IgD-negative memory B cell (primary cell): Measurements from ENCODE around the gene MRPS35. TPM values are rescaled to one million over a fixed set of nuclear protein-coding genes. Genes with fewer than 3 reads are reported as not detected.

ENCODE experiments used
- H3K27ac Mint-ChIP-seq, 3 donors: one replicate each; pipeline ENCODE4 v1.8.0; 2020 to 2022; ENCODE audit warnings: mild to moderate bottlenecking in 3 of 3, mixed read lengths in 3 of 3, moderate library complexity in 1 of 3
- H3K27me3 Mint-ChIP-seq: one replicate; pipeline ENCODE4 v1.8.0; 2021; ENCODE audit warnings: mixed read lengths
- H3K36me3 Mint-ChIP-seq: one replicate; pipeline ENCODE4 v1.8.0; 2020; ENCODE audit warnings: mild to moderate bottlenecking, mixed read lengths
- H3K4me1 Mint-ChIP-seq, 3 donors: one replicate each; pipeline ENCODE4 v1.8.0; 2020 to 2022; ENCODE audit warnings: mixed read lengths in 3 of 3, mild to moderate bottlenecking in 1 of 3
- H3K4me3 Mint-ChIP-seq, 4 donors: one replicate each; pipeline ENCODE4 v1.8.0; 2020 to 2022; ENCODE audit warnings: mild to moderate bottlenecking in 4 of 4, mixed read lengths in 4 of 4, moderate library complexity in 3 of 4
- H3K9me3 Mint-ChIP-seq, 3 donors: one replicate each; pipeline ENCODE4 v1.8.0; 2020 to 2021; ENCODE audit warnings: mixed read lengths in 3 of 3, mild to moderate bottlenecking in 1 of 3
- polyA plus RNA-seq: library from polyadenylated mRNA; unstranded; fragments of 300-500 nt; fragmentation: Illumina TruSeq; gene quantifications from one replicate; pipeline ENCODE4 v1.2.3, GENCODE V29; 2021

The MRPS35 gene
- polyA plus RNA-seq, 1 donor from 2014 or later, result 63.3 TPM

DNA sequence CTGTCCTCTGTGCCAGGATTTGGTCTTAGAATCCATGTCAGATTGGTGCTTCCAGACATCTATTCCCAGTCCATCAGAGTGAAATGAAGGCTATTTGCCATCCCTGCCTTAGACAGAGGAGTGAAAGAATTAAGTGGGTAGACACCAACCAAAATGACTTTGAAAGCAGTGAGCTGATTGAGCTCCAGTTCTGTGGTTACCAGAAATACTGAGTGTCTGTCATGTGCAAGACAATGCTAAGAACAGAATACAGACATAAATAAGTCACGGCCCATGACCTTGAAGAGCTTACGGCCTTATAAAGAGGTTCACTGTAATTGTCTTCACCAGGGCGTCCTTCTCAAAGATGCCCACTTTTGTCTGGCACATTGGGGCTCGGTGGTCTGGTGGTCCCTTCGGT is 91.0 kb downstream of the MRPS35 start:
- Mint-ChIP-seq H3K9me3 (no peaks in the 10 kb centered on the region), H3K27ac (no peak overlapping the region), H3K27me3 (peaks cover 1% of the 10 kb centered on the region), H3K36me3 (peaks cover 3% of the 10 kb centered on the region), H3K4me1 (peaks cover 0 to 2% (median 2%) of the 10 kb centered on the region in 3 donors), H3K4me3 (no peak overlapping the region)

DNA sequence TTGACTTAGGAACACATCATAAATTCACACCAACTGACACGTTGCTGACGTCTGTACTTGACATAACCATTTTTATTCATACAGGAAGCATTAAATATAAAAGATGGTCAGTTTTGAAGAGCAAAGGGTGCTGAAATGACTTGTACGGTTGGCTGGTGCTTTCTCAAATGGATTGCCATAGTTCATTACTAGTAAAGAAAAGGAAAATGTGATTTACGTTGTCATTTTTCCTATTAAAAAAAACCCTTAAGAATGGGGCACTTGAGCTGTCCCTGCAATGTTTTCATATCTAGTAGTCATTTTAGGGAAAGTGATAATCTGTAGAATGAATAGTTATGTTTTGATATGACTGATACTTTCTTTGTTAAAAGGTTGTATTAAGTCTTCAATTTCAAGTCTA is 91.9 kb downstream of the MRPS35 start:
- Mint-ChIP-seq H3K36me3 (peaks cover 3% of the 10 kb centered on the region), H3K9me3 (no peaks in the 10 kb centered on the region), H3K27me3 (peaks cover 3% of the 10 kb centered on the region), H3K4me3 (no peak overlapping the region), H3K4me1 (peaks cover 0 to 8% (median 2%) of the 10 kb centered on the region in 3 donors), H3K27ac (no peak overlapping the region)

DNA sequence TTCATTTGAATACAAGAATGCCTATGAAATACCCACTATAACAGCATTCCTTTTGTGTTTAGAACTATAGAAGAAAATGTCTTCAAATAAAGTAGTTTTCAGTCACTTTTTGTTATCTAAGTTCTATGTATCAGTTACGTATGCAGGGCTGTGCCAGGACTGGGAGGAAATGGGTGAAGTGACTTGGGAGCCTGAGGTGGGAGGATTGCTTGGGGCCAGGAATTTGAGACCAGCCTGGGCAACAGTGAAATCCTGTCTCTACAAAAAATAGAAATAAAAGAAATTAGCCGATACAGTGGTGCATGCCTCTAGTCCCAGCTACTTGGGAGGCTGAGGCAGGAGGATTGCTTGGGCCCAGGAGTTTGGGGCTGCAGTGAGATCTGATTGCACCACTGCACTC is 92.3 kb downstream of the MRPS35 start:
- peaks cover 0 to 8% (median 2%) of the 10 kb centered on the region in 3 donors for H3K4me1 Mint-ChIP-seq
- H3K9me3 Mint-ChIP-seq, result no peaks in the 10 kb centered on the region
- peaks cover 4% of the 10 kb centered on the region for H3K27me3 Mint-ChIP-seq
- H3K4me3 Mint-ChIP-seq, result no peak overlapping the region
- H3K36me3 Mint-ChIP-seq, result peaks cover 3% of the 10 kb centered on the region
- H3K27ac Mint-ChIP-seq, result no peak overlapping the region

DNA sequence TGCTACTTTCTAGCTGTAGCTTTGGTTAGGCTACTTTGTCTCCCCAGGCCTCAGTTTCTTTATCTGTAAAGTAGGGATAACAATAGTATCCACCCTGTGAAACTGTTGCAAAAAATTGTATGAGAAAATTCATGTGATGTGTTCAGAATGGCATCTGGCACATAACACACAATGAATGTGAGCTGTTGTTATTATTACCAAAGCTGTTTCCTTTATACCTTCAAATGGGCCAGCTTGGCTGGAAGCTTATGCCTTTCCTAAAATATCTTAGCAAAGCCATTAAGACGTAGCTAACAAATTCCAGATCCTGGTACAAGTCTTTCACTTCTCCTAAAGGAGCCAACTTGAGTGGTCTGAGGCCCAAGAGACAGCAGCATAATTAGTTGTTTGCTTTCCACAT is 94.6 kb downstream of the MRPS35 start:
- Mint-ChIP-seq H3K27ac (no peak overlapping the region), H3K9me3 (no peaks in the 10 kb centered on the region), H3K27me3 (peaks cover 4% of the 10 kb centered on the region), H3K36me3 (no peaks in the 10 kb centered on the region), H3K4me1 (peaks cover 0 to 8% (median 2%) of the 10 kb centered on the region in 3 donors), H3K4me3 (no peak overlapping the region)

Other genes with a start within 250 kb of the MRPS35 start
- gene PPFIBP1, start 186.6 kb upstream of the MRPS35 start, polyA plus RNA-seq, result 2.2 TPM
- not detected for gene REP15, start 14.4 kb upstream of the MRPS35 start, polyA plus RNA-seq
- 12.8 TPM for gene KLHL42, start 69.4 kb downstream of the MRPS35 start, polyA plus RNA-seq
- gene MANSC4, start 69.4 kb downstream of the MRPS35 start, polyA plus RNA-seq, result 0.45 TPM